Measurements from ENCODE around the gene GOLGA6C.
"Not testable (repeated sequence)": the region's sequence is repeated elsewhere in the genome, so short reads cannot be mapped to it uniquely, and the experiment has no call there.

GOLGA6C gene

DNA sequence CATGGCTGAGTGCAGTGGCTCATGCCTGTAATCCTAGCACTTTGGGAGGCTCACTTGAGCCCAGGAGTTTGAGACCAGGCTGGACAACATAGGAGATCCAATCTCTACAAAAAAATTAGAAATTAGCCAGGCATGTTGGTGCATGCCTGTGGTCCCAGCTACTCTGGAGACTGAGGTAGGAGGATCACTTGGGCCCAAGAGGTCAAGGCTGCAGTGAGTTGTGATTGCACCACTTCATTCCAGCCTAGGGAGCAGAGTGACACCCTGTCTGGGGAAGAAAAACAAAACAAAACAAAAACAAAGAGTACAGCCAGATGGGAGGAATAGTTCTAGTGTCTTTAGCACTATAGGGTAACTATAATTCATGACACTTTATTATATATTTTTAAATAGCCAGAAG is 51.6 kb downstream of the GOLGA6C start:
- DNase-seq (ENCODE audit: extremely low spot score), result no peak
- TF ChIP-seq TARDBP (IDR thresholded peaks at IDR 0.05) (no peak), L3MBTL2 (conservative IDR thresholded peaks at IDR 0.05) (no peak), ZNF384 (IDR thresholded peaks at IDR 0.05) (no peak), HDGF (IDR thresholded peaks at IDR 0.05; ENCODE audit: borderline replicate concordance) (no peak), CTBP1 (IDR thresholded peaks at IDR 0.05; ENCODE audit: borderline replicate concordance) (no peak), NFRKB (IDR thresholded peaks at IDR 0.05) (no peak), FOXK2 (IDR thresholded peaks at IDR 0.05) (no peak), LEF1 (IDR thresholded peaks at IDR 0.05; ENCODE audit: borderline replicate concordance) (no peak), SP1 (IDR thresholded peaks at IDR 0.05) (no peak), SUZ12 (IDR thresholded peaks at IDR 0.05) (no peak), ELF4 (IDR thresholded peaks at IDR 0.05) (no peak), BHLHE40 (IDR thresholded peaks at IDR 0.05; ENCODE audit: borderline replicate concordance) (no peak), FOXA1 (IDR thresholded peaks at IDR 0.05) (no peak), FOXM1 (IDR thresholded peaks at IDR 0.05; ENCODE audit: borderline replicate concordance) (no peak), ARNT (IDR thresholded peaks at IDR 0.05) (no peak)
- TF ChIP-seq, protein P1, sequence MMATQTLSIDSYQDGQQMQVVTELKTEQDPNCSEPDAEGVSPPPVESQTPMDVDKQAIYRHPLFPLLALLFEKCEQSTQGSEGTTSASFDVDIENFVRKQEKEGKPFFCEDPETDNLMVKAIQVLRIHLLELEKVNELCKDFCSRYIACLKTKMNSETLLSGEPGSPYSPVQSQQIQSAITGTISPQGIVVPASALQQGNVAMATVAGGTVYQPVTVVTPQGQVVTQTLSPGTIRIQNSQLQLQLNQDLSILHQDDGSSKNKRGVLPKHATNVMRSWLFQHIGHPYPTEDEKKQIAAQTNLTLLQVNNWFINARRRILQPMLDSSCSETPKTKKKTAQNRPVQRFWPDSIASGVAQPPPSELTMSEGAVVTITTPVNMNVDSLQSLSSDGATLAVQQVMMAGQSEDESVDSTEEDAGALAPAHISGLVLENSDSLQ (IDR thresholded peaks at IDR 0.05), result no peak
- ChIA-PET POLR2A (no interaction called here), CTCF (no interaction called here)

DNA sequence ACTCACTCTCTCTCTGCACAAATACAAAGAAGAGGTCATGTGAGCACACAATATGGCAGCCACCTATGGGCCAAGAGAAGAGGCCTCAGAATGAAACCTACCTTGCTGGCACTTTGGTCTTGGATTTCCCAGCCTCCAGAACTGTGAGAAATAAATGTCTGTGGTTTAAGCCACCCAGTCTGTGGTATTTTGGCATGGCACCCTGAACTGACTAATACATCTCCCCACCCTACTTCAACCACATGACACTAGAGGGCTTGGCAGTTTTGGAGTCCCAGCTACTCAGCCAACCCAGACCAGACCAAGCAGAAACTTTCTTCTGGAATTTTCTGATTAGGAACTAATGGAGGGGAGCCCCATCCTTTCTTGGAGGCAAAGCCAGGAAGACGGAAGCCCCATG is 54.4 kb downstream of the GOLGA6C start:
- POLR2A ChIA-PET; DNase-seq (ENCODE audit: extremely low spot score); CTCF ChIA-PET: not testable (repeated sequence)

DNA sequence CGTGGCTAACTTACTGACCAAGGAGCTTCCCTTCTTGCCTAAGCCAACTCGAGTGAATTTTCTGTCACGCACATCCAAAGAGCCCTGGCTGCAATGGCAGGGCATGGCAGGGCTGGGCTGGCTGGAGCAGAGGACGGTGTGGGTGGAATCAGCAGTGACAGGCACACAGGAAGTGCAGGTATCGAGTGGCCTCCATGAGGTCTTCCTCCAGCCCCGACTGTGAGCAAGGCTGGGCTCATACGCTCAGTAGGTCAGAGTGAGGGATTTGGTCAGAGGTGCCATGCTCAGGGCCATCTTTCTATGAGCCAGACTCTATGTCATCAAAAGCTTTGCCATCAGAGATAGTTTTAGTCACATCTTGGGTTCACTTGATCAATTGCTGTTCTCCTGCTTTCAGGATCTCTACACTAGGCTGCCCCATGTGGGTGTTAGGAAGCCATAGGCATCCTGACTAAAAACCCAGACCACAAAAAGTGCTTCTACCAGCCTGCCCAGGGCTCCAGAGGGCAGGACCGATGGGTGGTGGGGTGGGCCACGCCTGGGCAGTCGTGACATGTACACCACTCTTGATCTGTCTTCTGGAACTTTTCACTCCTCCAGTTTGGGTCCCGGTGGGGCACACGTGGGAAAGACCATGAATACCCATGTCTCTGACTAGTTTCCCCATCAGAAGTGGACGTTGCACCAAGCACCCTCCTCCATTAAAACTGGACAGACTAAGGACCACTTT is 55.1 kb downstream of the GOLGA6C start:
- ChIA-PET POLR2A (no interaction called here), CTCF (no interaction called here)
- TF ChIP-seq FOXK2 (IDR thresholded peaks at IDR 0.05) (no peak), SUZ12 (IDR thresholded peaks at IDR 0.05) (no peak), SP1 (IDR thresholded peaks at IDR 0.05) (no peak), ZNF384 (IDR thresholded peaks at IDR 0.05) (no peak)
- TF ChIP-seq, protein P1 (IDR thresholded peaks at IDR 0.05), result no peak
- no peak for DNase-seq (ENCODE audit: extremely low spot score)

DNA sequence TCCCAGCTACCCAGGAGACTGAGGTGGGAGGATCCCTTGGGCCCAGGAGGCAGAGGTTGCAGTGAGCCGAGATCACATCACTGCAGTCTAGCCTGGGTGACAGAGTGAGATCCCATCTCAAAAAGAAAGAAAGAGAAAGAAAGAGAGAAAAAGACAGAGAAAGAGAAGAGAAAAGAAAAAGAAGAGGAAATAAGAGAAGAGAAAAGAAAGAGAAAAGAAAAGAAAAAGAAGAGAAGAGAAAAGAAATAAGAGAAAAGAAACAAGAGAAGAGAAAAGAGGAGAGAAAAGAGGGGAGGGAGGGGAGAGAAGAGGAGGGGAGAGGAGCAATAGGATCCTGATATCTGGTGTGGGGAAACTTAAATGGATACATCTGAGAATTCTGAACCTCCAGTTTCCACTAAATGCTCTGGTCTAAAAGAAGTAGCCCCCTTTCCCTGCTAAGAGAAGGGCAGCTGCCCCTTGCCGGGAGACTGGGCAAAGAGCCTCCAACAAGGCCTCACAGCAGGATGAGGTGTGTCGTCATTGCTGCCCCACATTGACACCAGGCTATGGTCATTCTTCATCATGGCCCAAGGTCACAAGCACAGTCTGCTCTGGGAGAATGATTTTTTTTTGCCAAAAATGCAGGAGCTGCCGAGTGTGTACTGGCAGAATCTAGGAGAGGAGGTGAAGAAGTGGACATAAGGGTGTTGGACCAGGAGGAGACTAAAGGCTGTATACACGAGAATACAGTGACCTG is 56.6 kb downstream of the GOLGA6C start:
- no peak for DNase-seq (ENCODE audit: extremely low spot score)
- TF ChIP-seq SUZ12 (IDR thresholded peaks at IDR 0.05) (no peak), FOXA1 (IDR thresholded peaks at IDR 0.05) (no peak), L3MBTL2 (conservative IDR thresholded peaks at IDR 0.05) (no peak), ELF4 (IDR thresholded peaks at IDR 0.05) (no peak), SP1 (IDR thresholded peaks at IDR 0.05) (no peak), TARDBP (IDR thresholded peaks at IDR 0.05) (no peak), LEF1 (IDR thresholded peaks at IDR 0.05; ENCODE audit: borderline replicate concordance) (no peak), NFRKB (IDR thresholded peaks at IDR 0.05) (no peak), CTBP1 (IDR thresholded peaks at IDR 0.05; ENCODE audit: borderline replicate concordance) (no peak), FOXM1 (IDR thresholded peaks at IDR 0.05; ENCODE audit: borderline replicate concordance) (no peak), ZNF384 (IDR thresholded peaks at IDR 0.05) (no peak), BHLHE40 (IDR thresholded peaks at IDR 0.05; ENCODE audit: borderline replicate concordance) (no peak), HDGF (IDR thresholded peaks at IDR 0.05; ENCODE audit: borderline replicate concordance) (no peak), FOXK2 (IDR thresholded peaks at IDR 0.05) (no peak), ARNT (IDR thresholded peaks at IDR 0.05) (no peak)
- TF ChIP-seq, protein P1 (IDR thresholded peaks at IDR 0.05), result no peak
- ChIA-PET CTCF (no interaction called here), POLR2A (no interaction called here)

DNA sequence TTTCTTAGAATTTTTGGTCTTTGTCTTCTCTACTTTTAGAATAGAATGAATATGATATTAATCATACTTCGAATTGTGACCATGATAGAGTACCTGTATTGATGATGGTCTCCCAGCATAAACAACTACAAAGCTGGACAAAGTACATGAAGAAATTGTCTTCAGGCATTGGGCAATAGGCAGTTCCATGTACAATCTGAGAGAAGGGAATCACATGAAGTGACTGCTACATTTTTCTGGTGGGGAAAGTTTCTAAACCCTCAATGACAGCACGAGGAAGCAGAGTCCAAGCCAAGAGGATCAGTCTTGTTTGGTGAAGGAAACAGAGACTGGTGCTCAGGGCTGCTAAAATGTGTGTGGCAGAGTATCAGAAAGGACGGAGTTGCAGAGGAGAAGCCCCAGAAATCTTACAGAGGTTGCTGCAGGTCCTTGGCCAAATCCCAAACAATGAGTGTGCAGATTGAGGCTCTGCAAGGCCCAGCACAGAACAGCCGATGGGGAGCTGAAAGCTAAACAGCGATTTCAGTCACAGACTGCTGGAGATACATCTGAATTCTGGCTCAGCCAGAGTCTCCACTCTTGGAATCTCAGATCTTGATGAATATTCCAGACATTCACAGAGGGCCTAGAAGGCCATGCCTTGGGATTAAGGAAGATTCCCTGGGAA is 61.2 kb downstream of the GOLGA6C start:
- CTCF ChIA-PET, result interaction anchor here (1.7 kb wide), 1 partner anchor 10 kb away, joined by 4 read pairs; no protein-coding TSS in a partner anchor
- DNase-seq (ENCODE audit: extremely low spot score); POLR2A ChIA-PET: not testable (repeated sequence)
